ENCODE data around the gene MRPL50. TPM values are rescaled to one million over a fixed set of nuclear protein-coding genes. Genes with fewer than 3 reads are reported as not detected.

The MRPL50 gene
- total RNA-seq, 1 donor from 2014 or later: 10.9 TPM

DNA sequence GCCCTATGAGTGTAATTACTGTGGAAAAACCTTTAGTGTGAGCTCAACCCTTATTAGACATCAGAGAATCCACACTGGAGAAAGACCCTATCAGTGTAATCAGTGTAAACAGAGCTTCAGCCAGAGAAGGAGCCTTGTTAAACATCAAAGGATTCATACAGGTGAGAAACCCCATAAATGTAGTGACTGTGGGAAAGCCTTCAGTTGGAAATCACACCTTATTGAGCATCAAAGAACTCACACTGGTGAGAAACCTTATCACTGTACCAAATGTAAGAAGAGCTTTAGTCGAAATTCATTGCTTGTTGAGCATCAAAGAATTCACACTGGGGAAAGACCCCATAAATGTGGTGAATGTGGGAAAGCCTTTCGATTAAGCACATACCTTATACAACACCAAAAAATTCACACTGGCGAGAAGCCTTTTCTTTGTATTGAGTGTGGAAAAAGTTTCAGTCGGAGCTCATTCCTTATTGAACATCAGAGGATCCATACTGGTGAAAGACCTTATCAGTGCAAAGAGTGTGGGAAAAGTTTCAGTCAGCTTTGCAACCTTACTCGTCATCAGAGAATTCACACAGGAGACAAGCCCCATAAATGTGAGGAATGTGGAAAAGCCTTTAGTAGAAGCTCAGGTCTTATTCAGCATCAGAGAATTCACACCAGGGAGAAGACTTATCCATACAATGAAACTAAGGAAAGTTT lies 10.1 kb upstream of the MRPL50 start:
- H3K9me3 ChIP-seq: peaks cover 98% of the 10 kb centered on the region
- ATAC-seq (no peak), DNase-seq (no peak)
- H3K36me3 ChIP-seq: peaks cover 48% of the 10 kb centered on the region
- no peak overlapping the region for H3K4me3 ChIP-seq
- intact Hi-C loops (cut with DNase I): no loop called here
- TF ChIP-seq, protein P1, sequence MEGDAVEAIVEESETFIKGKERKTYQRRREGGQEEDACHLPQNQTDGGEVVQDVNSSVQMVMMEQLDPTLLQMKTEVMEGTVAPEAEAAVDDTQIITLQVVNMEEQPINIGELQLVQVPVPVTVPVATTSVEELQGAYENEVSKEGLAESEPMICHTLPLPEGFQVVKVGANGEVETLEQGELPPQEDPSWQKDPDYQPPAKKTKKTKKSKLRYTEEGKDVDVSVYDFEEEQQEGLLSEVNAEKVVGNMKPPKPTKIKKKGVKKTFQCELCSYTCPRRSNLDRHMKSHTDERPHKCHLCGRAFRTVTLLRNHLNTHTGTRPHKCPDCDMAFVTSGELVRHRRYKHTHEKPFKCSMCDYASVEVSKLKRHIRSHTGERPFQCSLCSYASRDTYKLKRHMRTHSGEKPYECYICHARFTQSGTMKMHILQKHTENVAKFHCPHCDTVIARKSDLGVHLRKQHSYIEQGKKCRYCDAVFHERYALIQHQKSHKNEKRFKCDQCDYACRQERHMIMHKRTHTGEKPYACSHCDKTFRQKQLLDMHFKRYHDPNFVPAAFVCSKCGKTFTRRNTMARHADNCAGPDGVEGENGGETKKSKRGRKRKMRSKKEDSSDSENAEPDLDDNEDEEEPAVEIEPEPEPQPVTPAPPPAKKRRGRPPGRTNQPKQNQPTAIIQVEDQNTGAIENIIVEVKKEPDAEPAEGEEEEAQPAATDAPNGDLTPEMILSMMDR (IDR thresholded peaks at IDR 0.05): no peak
- H3K27me3 ChIP-seq (ENCODE audit: low read depth): no peaks in the 10 kb centered on the region
- H3K27ac ChIP-seq: no peak overlapping the region
- no peaks in the 10 kb centered on the region for H3K4me1 ChIP-seq

DNA sequence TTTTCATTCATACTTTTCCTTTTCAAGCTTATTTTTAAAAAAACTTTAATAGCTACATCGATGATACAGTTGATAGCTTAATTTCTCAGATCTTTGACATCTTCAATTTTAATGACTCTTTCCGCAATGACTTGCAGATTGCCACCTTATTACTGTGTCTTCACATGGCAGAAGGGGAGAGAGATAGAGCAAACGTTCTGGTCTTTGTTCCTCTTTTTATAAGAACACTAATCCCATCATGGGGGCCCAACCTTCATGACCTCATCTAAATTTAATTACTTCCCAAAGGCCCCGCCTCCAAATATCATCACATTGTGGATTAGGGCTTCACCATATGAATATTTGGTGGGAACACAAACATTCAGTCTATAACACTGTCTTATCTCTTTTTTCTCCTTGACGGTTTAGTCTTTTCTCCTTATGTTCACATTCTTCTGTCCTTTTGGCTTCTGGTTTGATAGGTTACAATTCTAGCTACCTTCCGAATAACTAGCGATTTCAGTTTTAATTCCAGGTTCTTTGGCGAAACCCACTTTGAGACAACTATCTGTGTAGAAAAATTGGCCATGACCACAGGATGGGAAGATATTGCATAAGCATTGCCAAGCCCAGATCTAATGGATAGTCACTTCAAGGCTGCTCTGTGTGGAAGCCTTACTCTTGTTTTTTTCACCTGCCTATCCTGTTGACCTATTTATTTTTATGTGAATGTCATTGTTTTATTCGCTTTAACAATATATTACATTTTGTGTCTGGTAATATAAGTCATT lies 5.3 kb upstream of the MRPL50 start:
- Histone ChIP-seq H3K4me1 (peaks cover 24% of the 10 kb centered on the region), H3K36me3 (peaks cover 75% of the 10 kb centered on the region), H3K9me3 (peaks cover 57% of the 10 kb centered on the region), H3K4me3 (no peak overlapping the region), H3K27ac (no peak overlapping the region), H3K27me3 (ENCODE audit: low read depth) (no peaks in the 10 kb centered on the region)
- ATAC-seq (no peak), DNase-seq (no peak)
- TF ChIP-seq, protein P1 (IDR thresholded peaks at IDR 0.05): no peak
- intact Hi-C loops (cut with DNase I): no loop called here

GRCh38 chr9:101400120-101400519 lies 1.7 kb upstream of the MRPL50 start:
- intact Hi-C loops (cut with DNase I): no loop called here

GRCh38 chr9:101399643-101399970 lies 1.2 kb upstream of the MRPL50 start:
- ATAC-seq: no peak

More at GRCh38 chr9:101400120-101400519, 1.7 kb upstream of the MRPL50 start:
- H3K4me3 ChIP-seq: peak overlapping the region; percentile 78
- peaks cover 47% of the 10 kb centered on the region for H3K36me3 ChIP-seq
- DNase-seq (no peak), ATAC-seq (no peak)
- TF ChIP-seq, protein P1 (IDR thresholded peaks at IDR 0.05): no peak
- H3K27me3 ChIP-seq (ENCODE audit: low read depth): no peaks in the 10 kb centered on the region
- peaks cover 21% of the 10 kb centered on the region for H3K9me3 ChIP-seq
- no peak overlapping the region for H3K27ac ChIP-seq
- H3K4me1 ChIP-seq: peaks cover 44% of the 10 kb centered on the region

DNA sequence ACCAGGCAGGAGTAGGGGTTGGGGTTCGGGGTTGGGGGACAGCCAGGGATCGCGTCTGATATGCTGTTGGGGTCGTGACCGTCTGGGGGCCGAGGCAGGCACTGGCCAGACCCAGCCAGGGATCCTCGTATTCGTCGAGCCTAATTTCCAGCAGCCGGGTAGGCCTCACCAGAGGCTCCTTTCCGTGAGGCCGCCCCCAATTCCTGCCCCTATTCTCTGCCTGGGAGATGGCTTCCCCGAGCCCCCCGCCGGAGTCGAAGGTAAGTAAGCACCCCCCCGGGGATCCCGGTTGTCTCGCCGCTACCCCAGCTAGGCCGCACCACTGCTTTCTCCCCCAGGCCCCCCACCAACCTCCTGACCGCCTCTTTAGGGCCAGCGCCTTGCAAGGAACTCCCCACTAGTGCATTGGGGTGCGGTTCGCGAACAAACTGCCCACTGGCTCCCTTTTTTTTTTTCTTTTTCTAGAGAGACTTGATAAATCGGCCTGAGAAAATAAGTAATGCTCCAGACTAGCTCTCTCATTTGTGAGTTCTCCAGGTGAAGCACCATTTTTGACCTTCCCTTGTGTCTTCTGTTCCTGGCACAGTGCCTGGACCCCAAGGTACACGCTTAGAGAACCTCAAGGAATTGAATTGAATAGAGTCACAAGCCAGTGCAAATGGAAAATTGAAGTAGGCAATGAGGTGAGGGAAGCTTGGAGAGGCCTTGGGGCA lies 668 bp upstream of the MRPL50 start:
- DNase-seq (no peak), ATAC-seq (peak; percentile 42 to 51)
- Histone ChIP-seq H3K36me3 (peaks cover 37% of the 10 kb centered on the region), H3K27ac (peak overlapping the region; percentile 91), H3K4me1 (peaks cover 44% of the 10 kb centered on the region), H3K9me3 (peaks cover 13% of the 10 kb centered on the region), H3K27me3 (ENCODE audit: low read depth) (no peaks in the 10 kb centered on the region), H3K4me3 (peak overlapping the region; percentile 78)
- TF ChIP-seq, protein P1 (IDR thresholded peaks at IDR 0.05): no peak
- intact Hi-C loops (cut with DNase I): no loop called here

More at GRCh38 chr9:101399643-101399970, 1.2 kb upstream of the MRPL50 start:
- Histone ChIP-seq H3K27me3 (ENCODE audit: low read depth) (no peaks in the 10 kb centered on the region), H3K9me3 (peaks cover 16% of the 10 kb centered on the region), H3K4me3 (peak overlapping the region; percentile 78), H3K27ac (peak overlapping the region; percentile 91), H3K4me1 (peaks cover 44% of the 10 kb centered on the region), H3K36me3 (peaks cover 42% of the 10 kb centered on the region)
- intact Hi-C loops (cut with DNase I): no loop called here
- no peak for DNase-seq
- TF ChIP-seq, protein P1 (IDR thresholded peaks at IDR 0.05): no peak

All from lower lobe of right lung (tissue), 2 donors.